Thyroid gland (tissue), 4 donors: ENCODE measurements around the gene ZNF839. TPM values are rescaled to one million over a fixed set of nuclear protein-coding genes. Genes with fewer than 3 reads are reported as not detected.

ENCODE experiments used
- DNase-seq, 2 donors: peaks; one replicate each; pipeline ENCODE4 v3.0.0-alpha.2; 2019
- H3K27ac ChIP-seq, 3 donors: fragments of 200-600 bp; sonication (generic); 1 replicate in 2 of 3; 2 replicates in 1 of 3; pipeline ENCODE4 v1.5.1; 2016 to 2019; ENCODE audit warnings: mild to moderate bottlenecking in 1 of 3, moderate library complexity in 1 of 3
- H3K27me3 ChIP-seq: fragments of 200-600 bp; sonication (generic); one replicate; pipeline ENCODE4 v1.5.1; 2019
- H3K36me3 ChIP-seq, 2 donors: fragments of 200-600 bp; sonication (generic); one replicate each; pipeline ENCODE4 v1.5.1; 2016 to 2019
- H3K4me1 ChIP-seq, 2 donors: fragments of 200-600 bp; sonication (generic); one replicate each; pipeline ENCODE4 v1.5.1; 2017 to 2019
- H3K4me3 ChIP-seq, 3 donors: fragments of 200-600 bp; sonication (generic); replicated peaks in 1 of 3; 1 replicate in 2 of 3; 2 replicates in 1 of 3; pipeline ENCODE4 v1.5.1; 2016; ENCODE audit warnings: mild to moderate bottlenecking in 1 of 3
- H3K9me3 ChIP-seq: fragments of 200-600 bp; sonication (generic); one replicate; pipeline ENCODE4 v1.5.1; 2017
- CTCF ChIP-seq, 6 experiments: fragments of 200-600 bp in 3 of 6; fragments of 450-650 bp in 3 of 6; sonication (generic) in 3 of 6; IDR thresholded peaks; one replicate each; pipeline ENCODE4 v1.5.1; 2016 to 2019; ENCODE audit warnings: antibody characterized with exemption in 6 of 6, mild to moderate bottlenecking in 2 of 6, inconsistent platforms in 1 of 6, moderate library complexity in 1 of 6
- POLR2A ChIP-seq, 2 donors: fragments of 450-650 bp; IDR thresholded peaks; one replicate each; pipeline ENCODE4 v1.6.1; 2017; ENCODE audit warnings: antibody characterized with exemption in 2 of 2, mild to moderate bottlenecking in 2 of 2, moderate library complexity in 1 of 2
- WGBS, 2 donors: methylation state at CpG; one replicate each; pipeline ENCODE4 v1.1.5; 2017; 5-methylcytosine and 5-hydroxymethylcytosine counted together
- intact Hi-C: fragments of 100-400 bp; cut with DNase I; formaldehyde crosslinking; loops from one replicate; pipeline ENCODE4 v1.15.1; 2023
- total RNA-seq, 4 donors: library from RNA; depleted of rRNA; stranded (reverse); fragments of >200 nt; gene quantifications; one replicate each; pipeline ENCODE4 v1.2.3, GENCODE V29; 2016

Gene ZNF839
- total RNA-seq, 4 donors from 2014 or later = 9.1 to 14.2 (median 12.9) TPM

GRCh38 chr14:102317564-102318248, 1.8 kb upstream of the ZNF839 start:
- DNase-seq = peak; percentile 19 to 37
- Histone ChIP-seq H3K27ac (peak overlapping the region; percentile 77 to 95 (median 87)), H3K9me3 (no peaks in the 10 kb centered on the region), H3K4me1 (peaks cover 22 to 38% of the 10 kb centered on the region in 2 donors), H3K4me3 (peak overlapping the region in 2 of 3 donors; percentile 15 to 37), H3K36me3 (no peaks in the 10 kb centered on the region), H3K27me3 (no peaks in the 10 kb centered on the region)
- intact Hi-C loops = loop anchor here (10.0 kb wide), 1 partner anchor 273 kb away; no protein-coding TSS in a partner anchor
- 42 to 43% methylated on average over 11 to 12 of the region's 12 CpGs for WGBS, 2 donors
- TF ChIP-seq POLR2A (IDR thresholded peaks at IDR 0.05) = no peak
- no peak for TF ChIP-seq CTCF (IDR thresholded peaks at IDR 0.05)

GRCh38 chr14:102318781-102319276, 717 bp upstream of the ZNF839 start:
- DNase-seq = no peak
- H3K27me3 ChIP-seq = no peaks in the 10 kb centered on the region
- intact Hi-C loops = loop anchor here (10.0 kb wide), 1 partner anchor 274 kb away; no protein-coding TSS in a partner anchor
- peak overlapping the region in 1 of 3 donors; percentile 69 for H3K4me3 ChIP-seq
- peak overlapping the region; percentile 66 to 95 (median 91) for H3K27ac ChIP-seq
- TF ChIP-seq CTCF (IDR thresholded peaks at IDR 0.05) = no peak
- no peak for TF ChIP-seq POLR2A (IDR thresholded peaks at IDR 0.05)
- H3K9me3 ChIP-seq = no peaks in the 10 kb centered on the region
- H3K36me3 ChIP-seq = no peaks in the 10 kb centered on the region
- H3K4me1 ChIP-seq = peaks cover 22 to 34% of the 10 kb centered on the region in 2 donors
- WGBS, 2 donors = 69 to 76% methylated on average over 15 of the region's 15 CpGs

GRCh38 chr14:102320033-102320660, 601 bp downstream of the ZNF839 start:
- TF ChIP-seq POLR2A (IDR thresholded peaks at IDR 0.05) (no peak), CTCF (IDR thresholded peaks at IDR 0.05) (no peak)
- Histone ChIP-seq H3K9me3 (no peaks in the 10 kb centered on the region), H3K27ac (peak overlapping the region; percentile 66 to 95 (median 91)), H3K4me1 (peaks cover 15 to 30% of the 10 kb centered on the region in 2 donors), H3K4me3 (peak overlapping the region in 2 of 3 donors; percentile 1 to 69), H3K27me3 (no peaks in the 10 kb centered on the region), H3K36me3 (no peaks in the 10 kb centered on the region)
- 12 to 15% methylated on average over 11 to 14 of the region's 30 CpGs for WGBS, 2 donors
- intact Hi-C loops = no loop called here
- peak; percentile 55 to 59 for DNase-seq

- peak overlapping the region in 2 of 3 donors; percentile 91 to 95 for H3K27ac ChIP-seq
- no peak for DNase-seq
- H3K4me3 ChIP-seq = no peak overlapping the region
- no peak for TF ChIP-seq CTCF (IDR thresholded peaks at IDR 0.05)
- intact Hi-C loops = no loop called here
- no peaks in the 10 kb centered on the region for H3K27me3 ChIP-seq
- H3K36me3 ChIP-seq = peaks cover under 1 to 4% of the 10 kb centered on the region in 2 donors
- no peaks in the 10 kb centered on the region for H3K9me3 ChIP-seq
- H3K4me1 ChIP-seq = peaks cover 14 to 30% of the 10 kb centered on the region in 2 donors
- 92 to 93% methylated on average over 17 of the region's 17 CpGs for WGBS, 2 donors
These were observed 1.3 kb downstream of the ZNF839 start for GRCh38 chr14:102320671-102321455.
